Measurements from ENCODE around the gene CCND3. TPM values are rescaled to one million over a fixed set of nuclear protein-coding genes. Genes with fewer than 3 reads are reported as not detected.

Gene CCND3
- total and polyA plus RNA-seq, 2 of the 13 experiments (the other 11 are each of a cell fraction or from before 2014, with no cell fraction given) = 4.3 to 7.2 TPM

- no peak for TF ChIP-seq ZNF280D (CRISPR knock-in tag; IDR thresholded peaks at IDR 0.05)
- no peak for TF ChIP-seq SMARCE1 (IDR thresholded peaks at IDR 0.05; ENCODE audit: borderline replicate concordance)
- TF ChIP-seq SCMH1 (CRISPR knock-in tag; IDR thresholded peaks at IDR 0.05; ENCODE audit: borderline replicate concordance) = no peak
- peak; percentile 81; the same call in 1 of the 2 replicates for TF ChIP-seq ZNF276 (CRISPR knock-in tag; IDR thresholded peaks at IDR 0.05; ENCODE audit: low read depth)
- peak; percentile 22; the same call in 1 of the 2 replicates for TF ChIP-seq RXRA (CRISPR knock-in tag; IDR thresholded peaks at IDR 0.05)
- TF ChIP-seq ZBTB2 (CRISPR knock-in tag; IDR thresholded peaks at IDR 0.05; ENCODE audit: low read depth) = peak; percentile 69; the same call in 1 of the 2 replicates
- 0 out of 2 replicates have a peak, but pooled peaks have one; percentile 52 for TF ChIP-seq CERS6 (CRISPR knock-in tag; IDR thresholded peaks at IDR 0.05)
- no peak for TF ChIP-seq RAD51 (IDR thresholded peaks at IDR 0.05; ENCODE audit: borderline replicate concordance)
- no peak for TF ChIP-seq SOX6 (IDR thresholded peaks at IDR 0.05)
- TF ChIP-seq SOX6 (CRISPR knock-in tag; IDR thresholded peaks at IDR 0.05) = no peak; the same call in 1 of the 2 replicates
- no peak for TF ChIP-seq MED1 (CRISPR knock-in tag; IDR thresholded peaks at IDR 0.05)
- TF ChIP-seq ZBTB46 (CRISPR knock-in tag; IDR thresholded peaks at IDR 0.05; ENCODE audit: borderline replicate concordance) = no peak
- TF ChIP-seq NFKB2 (CRISPR knock-in tag; IDR thresholded peaks at IDR 0.05; ENCODE audit: borderline replicate concordance) = 0 out of 2 replicates have a peak, but pooled peaks have one; percentile 75
- TF ChIP-seq REXO4 (CRISPR knock-in tag; IDR thresholded peaks at IDR 0.05; ENCODE audit: borderline replicate concordance) = no peak
- TF ChIP-seq THAP7 (CRISPR knock-in tag; IDR thresholded peaks at IDR 0.05) = peak; percentile 58; the same call in 1 of the 2 replicates
- no peak; the same call in 1 of the 2 replicates for TF ChIP-seq ZNF563 (CRISPR knock-in tag; IDR thresholded peaks at IDR 0.05)
Observed at GRCh38 chr6:41941280-41942066, at the start of gene CCND3 (continued).
